OCI-LY1 (cell line): Measurements from ENCODE around the gene KRT8.

Experiments used
- H2AFZ ChIP-seq: fragments of 200-600 bp; sonication (generic), shearing (Covaris generic); 2 replicates; pipeline ENCODE4 v1.6.0; 2014; ENCODE audit warnings: antibody characterized with exemption, mild to moderate bottlenecking, low read length
- H3F3A ChIP-seq: fragments of 200-600 bp; sonication (generic), shearing (Covaris generic); 2 replicates; pipeline ENCODE4 v1.6.0; 2014; ENCODE audit warnings: mild to moderate bottlenecking, antibody characterized with exemption, low read length, moderate library complexity; ENCODE audit not compliant: insufficient read depth
- H3K27ac ChIP-seq: fragments of 200-600 bp; sonication (generic); 2 replicates; pipeline ENCODE4 v1.5.1; 2014; ENCODE audit warnings: low read length, mixed run types, mild to moderate bottlenecking, low read depth; ENCODE audit not compliant: poor library complexity, severe bottlenecking
- H3K27me3 ChIP-seq: fragments of 200-600 bp; sonication (generic); 2 replicates; pipeline ENCODE4 v1.6.0; 2014; ENCODE audit warnings: antibody characterized with exemption, mild to moderate bottlenecking, low read length, moderate library complexity; ENCODE audit not compliant: insufficient read depth
- H3K36me3 ChIP-seq: fragments of 200-600 bp; sonication (generic); 2 replicates; pipeline ENCODE4 v1.6.1; 2014; ENCODE audit warnings: mild to moderate bottlenecking, antibody characterized with exemption, low read length, moderate library complexity, mixed read lengths; ENCODE audit not compliant: insufficient read depth
- H3K4me1 ChIP-seq: fragments of 200-600 bp; sonication (generic); 2 replicates; pipeline ENCODE4 v1.5.1; 2014; ENCODE audit warnings: mild to moderate bottlenecking, low read length, moderate library complexity; ENCODE audit not compliant: insufficient read depth, severe bottlenecking
- H3K4me2 ChIP-seq: fragments of 200-600 bp; sonication (generic), shearing (Covaris generic); 2 replicates; pipeline ENCODE4 v1.6.1; 2014; ENCODE audit warnings: low read length
- H3K4me3 ChIP-seq: fragments of 200-600 bp; sonication (generic); 2 replicates; pipeline ENCODE4 v1.5.1; 2014; ENCODE audit warnings: low read length, low read depth, mild to moderate bottlenecking, mixed read lengths; ENCODE audit not compliant: poor library complexity, severe bottlenecking
- H3K79me2 ChIP-seq: fragments of 200-600 bp; shearing (Covaris generic); 2 replicates; pipeline ENCODE4 v1.6.1; 2016; ENCODE audit warnings: mixed run types, low read length, mixed read lengths; ENCODE audit not compliant: insufficient read depth
- H3K9ac ChIP-seq: fragments of 200-600 bp; sonication (generic), shearing (Covaris generic); 2 replicates; pipeline ENCODE4 v1.6.1; 2014; ENCODE audit warnings: mild to moderate bottlenecking, low read length, mixed read lengths
- H3K9me2 ChIP-seq: fragments of 200-600 bp; sonication (generic), shearing (Covaris generic); 2 replicates; pipeline ENCODE4 v1.6.1; 2014; ENCODE audit warnings: low read depth, mild to moderate bottlenecking, low read length, mixed read lengths
- H3K9me3 ChIP-seq: fragments of 200-600 bp; shearing (Covaris generic); 2 replicates; pipeline ENCODE4 v1.6.1; 2014; ENCODE audit warnings: low read length, mixed read lengths
- H4K20me1 ChIP-seq: fragments of 200-600 bp; sonication (generic), shearing (Covaris generic); 2 replicates; pipeline ENCODE4 v1.6.0; 2016; ENCODE audit warnings: mild to moderate bottlenecking, low read length; ENCODE audit not compliant: insufficient read depth
- EZH2 ChIP-seq: fragments of 200-600 bp; sonication (generic), shearing (Covaris generic); IDR thresholded peaks from 2 replicates; pipeline ENCODE4 v1.8.0; 2017; ENCODE audit warnings: borderline replicate concordance, mixed run types, mild to moderate bottlenecking, antibody characterized with exemption, low read length, moderate library complexity, mixed read lengths
- TF ChIP-seq, protein P1 (sequence below): fragments of 200-600 bp; sonication (generic), shearing (Covaris generic); IDR thresholded peaks from 2 replicates; pipeline ENCODE4 v1.5.1; 2017; ENCODE audit warnings: mild to moderate bottlenecking, antibody characterized with exemption, low read length, moderate library complexity, mixed read lengths

The KRT8 gene

DNA sequence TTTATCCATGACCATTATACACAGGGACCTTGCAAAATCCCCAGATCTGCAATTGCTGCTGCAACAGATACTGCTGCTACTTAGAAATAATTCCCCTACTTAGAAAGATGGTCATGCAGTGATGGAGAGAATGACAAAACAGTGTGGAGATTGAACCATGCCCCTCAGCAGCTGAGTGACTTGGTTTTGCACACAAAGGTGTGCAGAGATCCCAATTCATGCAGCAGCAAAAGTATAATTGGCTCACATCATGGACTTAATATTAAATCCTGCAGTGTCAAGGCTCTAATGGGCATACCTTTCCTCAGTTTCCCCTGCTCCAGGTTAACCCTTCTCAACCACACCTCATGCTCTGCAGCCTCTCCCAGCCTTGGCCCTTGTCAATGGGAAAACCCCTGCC is 53.1 kb downstream of the KRT8 start:
- H2AFZ ChIP-seq = no peak overlapping the region
- H3K79me2 ChIP-seq = no peaks in the 10 kb centered on the region
- no peaks in the 10 kb centered on the region for H3K9me3 ChIP-seq
- no peaks in the 10 kb centered on the region for H4K20me1 ChIP-seq
- no peak overlapping the region for H3K9ac ChIP-seq
- H3K4me1 ChIP-seq = no peaks in the 10 kb centered on the region
- no peaks in the 10 kb centered on the region for H3F3A ChIP-seq
- no peaks in the 10 kb centered on the region for H3K9me2 ChIP-seq
- TF ChIP-seq, protein P1, sequence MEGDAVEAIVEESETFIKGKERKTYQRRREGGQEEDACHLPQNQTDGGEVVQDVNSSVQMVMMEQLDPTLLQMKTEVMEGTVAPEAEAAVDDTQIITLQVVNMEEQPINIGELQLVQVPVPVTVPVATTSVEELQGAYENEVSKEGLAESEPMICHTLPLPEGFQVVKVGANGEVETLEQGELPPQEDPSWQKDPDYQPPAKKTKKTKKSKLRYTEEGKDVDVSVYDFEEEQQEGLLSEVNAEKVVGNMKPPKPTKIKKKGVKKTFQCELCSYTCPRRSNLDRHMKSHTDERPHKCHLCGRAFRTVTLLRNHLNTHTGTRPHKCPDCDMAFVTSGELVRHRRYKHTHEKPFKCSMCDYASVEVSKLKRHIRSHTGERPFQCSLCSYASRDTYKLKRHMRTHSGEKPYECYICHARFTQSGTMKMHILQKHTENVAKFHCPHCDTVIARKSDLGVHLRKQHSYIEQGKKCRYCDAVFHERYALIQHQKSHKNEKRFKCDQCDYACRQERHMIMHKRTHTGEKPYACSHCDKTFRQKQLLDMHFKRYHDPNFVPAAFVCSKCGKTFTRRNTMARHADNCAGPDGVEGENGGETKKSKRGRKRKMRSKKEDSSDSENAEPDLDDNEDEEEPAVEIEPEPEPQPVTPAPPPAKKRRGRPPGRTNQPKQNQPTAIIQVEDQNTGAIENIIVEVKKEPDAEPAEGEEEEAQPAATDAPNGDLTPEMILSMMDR = no peak
- TF ChIP-seq EZH2 = no peak
- no peak overlapping the region for H3K4me3 ChIP-seq
- H3K27me3 ChIP-seq = no peaks in the 10 kb centered on the region
- H3K36me3 ChIP-seq = no peaks in the 10 kb centered on the region
- H3K4me2 ChIP-seq = no peak overlapping the region
- no peak overlapping the region for H3K27ac ChIP-seq

GRCh38 chr12:52850681-52851080 is 54.2 kb downstream of the KRT8 start:
- Histone ChIP-seq H4K20me1 (no peaks in the 10 kb centered on the region), H3K4me1 (no peaks in the 10 kb centered on the region), H3K4me3 (no peak overlapping the region), H3F3A (no peaks in the 10 kb centered on the region), H3K4me2 (no peak overlapping the region), H2AFZ (no peak overlapping the region), H3K9ac (no peak overlapping the region), H3K27me3 (no peaks in the 10 kb centered on the region), H3K27ac (no peak overlapping the region), H3K9me3 (no peaks in the 10 kb centered on the region), H3K36me3 (no peaks in the 10 kb centered on the region), H3K79me2 (no peaks in the 10 kb centered on the region), H3K9me2 (no peaks in the 10 kb centered on the region)
- TF ChIP-seq EZH2 = no peak
- TF ChIP-seq, protein P1 = no peak

DNA sequence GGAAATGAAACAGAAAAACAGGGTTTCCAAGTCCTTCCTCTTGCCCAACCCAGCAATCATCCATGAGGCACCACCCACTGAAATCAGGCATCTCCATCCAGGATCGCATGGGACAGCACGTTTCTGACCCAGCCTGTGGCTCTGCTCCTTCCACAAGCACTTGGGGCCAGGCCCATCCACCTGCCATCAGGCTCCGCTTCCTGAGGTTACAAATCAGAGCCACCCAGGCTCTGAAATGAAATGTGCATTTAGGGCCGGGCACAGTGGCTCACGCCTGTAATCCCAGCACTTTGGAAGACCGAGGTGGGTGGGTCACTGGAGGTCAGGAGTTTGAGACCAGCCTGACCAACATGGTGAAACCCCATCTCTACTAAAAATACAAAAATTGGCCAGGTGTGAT is 55.4 kb downstream of the KRT8 start:
- Histone ChIP-seq H3K27me3 (no peaks in the 10 kb centered on the region), H3K4me3 (no peak overlapping the region), H3K4me2 (no peak overlapping the region), H3K36me3 (no peaks in the 10 kb centered on the region), H2AFZ (no peak overlapping the region), H3F3A (no peaks in the 10 kb centered on the region), H3K79me2 (no peaks in the 10 kb centered on the region), H3K4me1 (no peaks in the 10 kb centered on the region), H3K9ac (no peak overlapping the region), H3K27ac (no peak overlapping the region), H3K9me2 (no peaks in the 10 kb centered on the region), H3K9me3 (no peaks in the 10 kb centered on the region), H4K20me1 (no peaks in the 10 kb centered on the region)
- TF ChIP-seq, protein P1 = no peak
- no peak for TF ChIP-seq EZH2
